Measurements from ENCODE around the gene CADM2. TPM values are rescaled to one million over a fixed set of nuclear protein-coding genes. Genes with fewer than 3 reads are reported as not detected.
"Not testable (repeated sequence)": the region's sequence is repeated elsewhere in the genome, so short reads cannot be mapped to it uniquely, and the experiment has no call there.

Gene CADM2
- total RNA-seq, 1 donor from 2014 or later, result 6.8 TPM

DNA sequence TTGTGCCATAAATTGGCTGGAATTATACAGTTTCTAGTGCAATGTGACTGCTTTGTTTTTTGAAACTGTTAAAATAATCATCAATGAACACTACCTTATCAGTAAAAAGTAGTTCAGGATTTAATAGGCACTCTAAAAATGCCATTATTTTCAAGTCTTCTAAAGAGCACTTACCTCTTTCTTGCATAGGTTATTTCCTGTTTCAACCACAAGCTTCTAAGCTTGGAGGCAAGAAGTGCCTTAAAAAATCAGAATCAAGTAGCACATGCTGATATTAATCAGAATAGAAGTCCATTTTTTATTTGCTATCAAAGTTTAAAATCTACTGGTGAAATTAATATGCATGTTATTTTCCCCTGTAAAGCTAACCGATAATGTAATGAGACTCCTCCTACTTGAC, 991.6 kb downstream of the CADM2 start:
- DNase-seq (ENCODE audit: low spot score), result no peak
- Histone ChIP-seq H4K20me1 (ENCODE audit: low read depth) (no peaks in the 10 kb centered on the region), H3K4me2 (no peak overlapping the region), H3K9me3 (ENCODE audit: low read depth) (no peaks in the 10 kb centered on the region), H3K4me1 (peaks cover 7% of the 10 kb centered on the region), H2AFZ (replicated peaks) (no peak overlapping the region), H3K9ac (no peak overlapping the region), H3K4me3 (no peak overlapping the region), H3K36me3 (no peaks in the 10 kb centered on the region), H3K27me3 (no peaks in the 10 kb centered on the region), H3F3A (ENCODE audit: low read depth) (no peaks in the 10 kb centered on the region), H3K27ac (no peak overlapping the region), H3K79me2 (ENCODE audit: low read depth) (no peaks in the 10 kb centered on the region)
- Mint-ChIP-seq H3K36me3 (no peaks in the 10 kb centered on the region), H3K4me1 (no peaks in the 10 kb centered on the region), H3K27me3 (ENCODE audit: insufficient read depth, low read depth) (no peaks in the 10 kb centered on the region), H3K4me3 (no peak overlapping the region), H3K27ac (no peak overlapping the region), H3K9me3 (no peaks in the 10 kb centered on the region)
- TF ChIP-seq EZH2 (IDR thresholded peaks at IDR 0.05), result no peak

- no peaks in the 10 kb centered on the region for H3K4me1 Mint-ChIP-seq
- DNase-seq (ENCODE audit: low spot score), result no peak
- H4K20me1 ChIP-seq (ENCODE audit: low read depth), result no peaks in the 10 kb centered on the region
- no peak overlapping the region for H3K27ac Mint-ChIP-seq
- H2AFZ ChIP-seq (replicated peaks), result no peak overlapping the region
- H3K79me2 ChIP-seq (ENCODE audit: low read depth), result no peaks in the 10 kb centered on the region
- no peaks in the 10 kb centered on the region for H3K4me1 ChIP-seq
- H3K4me3 ChIP-seq, result no peak overlapping the region
- H3K27me3 Mint-ChIP-seq (ENCODE audit: insufficient read depth, low read depth), result peaks cover 3% of the 10 kb centered on the region
- TF ChIP-seq EZH2 (IDR thresholded peaks at IDR 0.05), result no peak
- TF ChIP-seq, protein P1, sequence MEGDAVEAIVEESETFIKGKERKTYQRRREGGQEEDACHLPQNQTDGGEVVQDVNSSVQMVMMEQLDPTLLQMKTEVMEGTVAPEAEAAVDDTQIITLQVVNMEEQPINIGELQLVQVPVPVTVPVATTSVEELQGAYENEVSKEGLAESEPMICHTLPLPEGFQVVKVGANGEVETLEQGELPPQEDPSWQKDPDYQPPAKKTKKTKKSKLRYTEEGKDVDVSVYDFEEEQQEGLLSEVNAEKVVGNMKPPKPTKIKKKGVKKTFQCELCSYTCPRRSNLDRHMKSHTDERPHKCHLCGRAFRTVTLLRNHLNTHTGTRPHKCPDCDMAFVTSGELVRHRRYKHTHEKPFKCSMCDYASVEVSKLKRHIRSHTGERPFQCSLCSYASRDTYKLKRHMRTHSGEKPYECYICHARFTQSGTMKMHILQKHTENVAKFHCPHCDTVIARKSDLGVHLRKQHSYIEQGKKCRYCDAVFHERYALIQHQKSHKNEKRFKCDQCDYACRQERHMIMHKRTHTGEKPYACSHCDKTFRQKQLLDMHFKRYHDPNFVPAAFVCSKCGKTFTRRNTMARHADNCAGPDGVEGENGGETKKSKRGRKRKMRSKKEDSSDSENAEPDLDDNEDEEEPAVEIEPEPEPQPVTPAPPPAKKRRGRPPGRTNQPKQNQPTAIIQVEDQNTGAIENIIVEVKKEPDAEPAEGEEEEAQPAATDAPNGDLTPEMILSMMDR (IDR thresholded peaks at IDR 0.05), result no peak
- no peak for TF ChIP-seq EZH2phosphoT487 (IDR thresholded peaks at IDR 0.05)
- no peak overlapping the region for H3K4me2 ChIP-seq
- H3K36me3 Mint-ChIP-seq, result no peaks in the 10 kb centered on the region
- H3F3A ChIP-seq (ENCODE audit: low read depth), result no peaks in the 10 kb centered on the region
- no peak overlapping the region for H3K27ac ChIP-seq
- no peaks in the 10 kb centered on the region for H3K36me3 ChIP-seq
- no peaks in the 10 kb centered on the region for H3K27me3 ChIP-seq
- H3K4me3 Mint-ChIP-seq, result no peak overlapping the region
- no peaks in the 10 kb centered on the region for H3K9me3 Mint-ChIP-seq
- no peak overlapping the region for H3K9ac ChIP-seq
- H3K9me3 ChIP-seq (ENCODE audit: low read depth), result no peaks in the 10 kb centered on the region
Measured at GRCh38 chr3:85960793-85961192, 1002.0 kb downstream of the CADM2 start.

DNA sequence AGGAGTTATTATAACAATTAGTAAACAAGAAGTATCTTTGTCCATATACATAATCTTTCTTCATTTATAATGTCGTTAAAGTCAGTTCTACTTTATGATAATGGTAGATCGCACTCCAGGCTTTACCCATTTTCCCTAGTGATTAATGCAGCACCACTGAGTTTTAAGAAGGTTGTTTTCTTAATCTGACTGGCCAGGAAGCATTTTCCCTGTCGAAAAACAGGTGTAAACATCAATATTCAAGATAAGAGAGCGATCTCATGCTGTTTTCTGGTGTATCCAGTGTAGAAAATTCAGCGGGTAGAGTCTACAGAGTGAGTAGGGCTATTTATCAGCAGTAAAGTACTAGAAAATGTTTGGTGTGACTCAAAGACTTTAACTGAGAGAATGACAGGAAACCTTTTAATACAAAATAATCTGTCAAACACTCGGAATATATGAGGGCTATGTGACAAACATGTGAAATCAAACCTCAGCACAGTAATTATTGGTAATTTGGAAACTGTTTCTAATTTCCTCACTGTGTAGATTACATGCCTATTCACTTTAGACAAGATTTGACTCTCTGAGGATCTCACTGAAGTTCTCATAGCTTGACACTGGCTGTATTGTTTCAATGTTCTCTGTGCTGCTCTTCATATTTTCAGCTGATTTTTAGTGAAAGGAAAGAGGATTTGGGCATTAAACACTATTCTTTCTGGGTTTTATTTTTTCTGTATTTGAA, 1019.0 kb downstream of the CADM2 start:
- TF ChIP-seq, protein P1 (IDR thresholded peaks at IDR 0.05), result no peak
- TF ChIP-seq EZH2 (IDR thresholded peaks at IDR 0.05) (no peak), EZH2phosphoT487 (IDR thresholded peaks at IDR 0.05) (no peak)
- Histone ChIP-seq H3F3A (ENCODE audit: low read depth) (no peaks in the 10 kb centered on the region), H4K20me1 (ENCODE audit: low read depth) (no peaks in the 10 kb centered on the region), H3K27ac (no peak overlapping the region), H3K4me3 (no peak overlapping the region), H3K36me3 (no peaks in the 10 kb centered on the region), H3K79me2 (ENCODE audit: low read depth) (no peaks in the 10 kb centered on the region), H3K27me3 (no peaks in the 10 kb centered on the region), H3K4me1 (no peaks in the 10 kb centered on the region), H3K9ac (no peak overlapping the region), H2AFZ (replicated peaks) (no peak overlapping the region), H3K9me3 (ENCODE audit: low read depth) (no peaks in the 10 kb centered on the region), H3K4me2 (no peak overlapping the region)
- Mint-ChIP-seq H3K9me3 (no peaks in the 10 kb centered on the region), H3K4me1 (no peaks in the 10 kb centered on the region), H3K27ac (no peak overlapping the region), H3K27me3 (ENCODE audit: insufficient read depth, low read depth) (no peaks in the 10 kb centered on the region), H3K36me3 (no peaks in the 10 kb centered on the region), H3K4me3 (no peak overlapping the region)
- DNase-seq (ENCODE audit: low spot score), result no peak

DNA sequence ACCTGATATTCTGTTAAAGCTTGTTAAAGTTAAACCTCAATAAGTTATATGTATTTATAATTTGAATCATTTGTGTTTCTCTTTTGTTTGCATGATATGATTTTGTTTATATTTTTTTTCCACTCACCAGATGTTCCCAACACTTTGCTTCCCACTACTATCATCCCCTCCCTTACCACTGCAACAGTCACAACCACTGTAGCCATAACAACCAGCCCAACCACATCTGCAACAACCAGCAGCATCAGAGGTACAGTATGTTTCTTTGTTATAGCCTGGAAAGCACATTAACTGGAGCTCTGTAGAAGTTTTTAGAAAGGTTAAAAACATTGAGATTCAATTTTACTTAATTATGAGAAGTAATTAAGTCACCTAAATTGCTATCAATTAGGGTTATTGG, 1020.2 kb downstream of the CADM2 start:
- Histone ChIP-seq H3K4me2 (no peak overlapping the region), H3K4me1 (no peaks in the 10 kb centered on the region), H3K4me3 (no peak overlapping the region), H3K27me3 (no peaks in the 10 kb centered on the region), H3K27ac (no peak overlapping the region), H3K36me3 (no peaks in the 10 kb centered on the region), H2AFZ (replicated peaks) (no peak overlapping the region), H3F3A (ENCODE audit: low read depth) (no peaks in the 10 kb centered on the region), H4K20me1 (ENCODE audit: low read depth) (no peaks in the 10 kb centered on the region), H3K9me3 (ENCODE audit: low read depth) (no peaks in the 10 kb centered on the region), H3K9ac (no peak overlapping the region), H3K79me2 (ENCODE audit: low read depth) (no peaks in the 10 kb centered on the region)
- no peak overlapping the region for H3K4me3 Mint-ChIP-seq
- H3K4me1 Mint-ChIP-seq, result no peaks in the 10 kb centered on the region
- H3K27me3 Mint-ChIP-seq (ENCODE audit: insufficient read depth, low read depth), result no peaks in the 10 kb centered on the region
- H3K27ac Mint-ChIP-seq, result no peak overlapping the region
- no peak for TF ChIP-seq EZH2 (IDR thresholded peaks at IDR 0.05)
- TF ChIP-seq, protein P1 (IDR thresholded peaks at IDR 0.05), result no peak
- no peak for TF ChIP-seq EZH2phosphoT487 (IDR thresholded peaks at IDR 0.05)
- no peak for DNase-seq (ENCODE audit: low spot score)
- no peaks in the 10 kb centered on the region for H3K9me3 Mint-ChIP-seq
- no peaks in the 10 kb centered on the region for H3K36me3 Mint-ChIP-seq

GRCh38 chr3:85989581-85989980, 1030.8 kb downstream of the CADM2 start:
- not testable (repeated sequence) for H3K27ac ChIP-seq; H3K27me3 Mint-ChIP-seq (ENCODE audit: insufficient read depth, low read depth); H3K4me1 Mint-ChIP-seq; H3F3A ChIP-seq (ENCODE audit: low read depth); H3K4me1 ChIP-seq; H3K9me3 ChIP-seq (ENCODE audit: low read depth); H3K4me2 ChIP-seq; H4K20me1 ChIP-seq (ENCODE audit: low read depth); H3K27ac Mint-ChIP-seq; H3K36me3 ChIP-seq; H2AFZ ChIP-seq (replicated peaks); H3K4me3 ChIP-seq; DNase-seq (ENCODE audit: low spot score); H3K79me2 ChIP-seq (ENCODE audit: low read depth); H3K27me3 ChIP-seq; H3K36me3 Mint-ChIP-seq; H3K9me3 Mint-ChIP-seq; H3K4me3 Mint-ChIP-seq; H3K9ac ChIP-seq

Data from neural progenitor cell (in vitro differentiated cells).